ENCODE measurements around the gene OR2V1. TPM values are rescaled to one million over a fixed set of nuclear protein-coding genes. Genes with fewer than 3 reads are reported as not detected.
"Not testable (repeated sequence)": the region's sequence is repeated elsewhere in the genome, so short reads cannot be mapped to it uniquely, and the experiment has no call there.

The OR2V1 gene
- total RNA-seq, 4 donors from 2014 or later: not detected

DNA sequence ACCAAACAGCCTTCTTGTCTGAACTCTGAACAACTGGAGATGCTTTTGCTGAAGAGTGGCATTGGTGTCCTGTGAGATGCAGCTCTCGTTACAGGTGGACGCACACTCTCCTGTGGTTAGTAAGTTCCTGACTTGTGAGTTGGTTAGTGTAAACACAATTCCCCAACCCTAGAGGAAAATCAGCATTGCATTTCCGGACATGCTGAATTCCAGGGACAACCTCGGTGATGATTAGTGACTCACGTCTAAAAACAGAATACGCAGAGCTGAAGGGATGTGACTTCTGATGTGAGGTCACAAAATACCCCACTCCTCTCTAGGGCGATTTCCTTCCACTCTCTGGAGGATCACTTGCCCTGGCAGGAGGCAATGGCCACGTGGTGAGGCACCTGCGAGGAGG, 21.4 kb upstream of the OR2V1 start:
- no peak for ATAC-seq
- in situ Hi-C loops (cut with MboI; ENCODE audit: low sequenced_read_pairs in 4 of 4): loop anchor here in 1 of 4 donors (10.0 kb wide), 1 partner anchor 368 kb away; no protein-coding TSS in a partner anchor

GRCh38 chr5:181151146-181151545, 20.2 kb upstream of the OR2V1 start:
- H3K27ac ChIP-seq: no peak overlapping the region
- DNase-seq: no peak
- intact Hi-C loops (cut with DNase I; ENCODE audit: low total_unique reads) (loop anchor here (10.0 kb wide), 2 partner anchors 286 to 366 kb away; partner anchors contain the start of gene ZFP62), in situ Hi-C loops (cut with MboI; ENCODE audit: low sequenced_read_pairs in 4 of 4) (loop anchor here in 1 of 4 donors (10.0 kb wide), 1 partner anchor 366 kb away; no protein-coding TSS in a partner anchor)
- TF ChIP-seq, protein P1, sequence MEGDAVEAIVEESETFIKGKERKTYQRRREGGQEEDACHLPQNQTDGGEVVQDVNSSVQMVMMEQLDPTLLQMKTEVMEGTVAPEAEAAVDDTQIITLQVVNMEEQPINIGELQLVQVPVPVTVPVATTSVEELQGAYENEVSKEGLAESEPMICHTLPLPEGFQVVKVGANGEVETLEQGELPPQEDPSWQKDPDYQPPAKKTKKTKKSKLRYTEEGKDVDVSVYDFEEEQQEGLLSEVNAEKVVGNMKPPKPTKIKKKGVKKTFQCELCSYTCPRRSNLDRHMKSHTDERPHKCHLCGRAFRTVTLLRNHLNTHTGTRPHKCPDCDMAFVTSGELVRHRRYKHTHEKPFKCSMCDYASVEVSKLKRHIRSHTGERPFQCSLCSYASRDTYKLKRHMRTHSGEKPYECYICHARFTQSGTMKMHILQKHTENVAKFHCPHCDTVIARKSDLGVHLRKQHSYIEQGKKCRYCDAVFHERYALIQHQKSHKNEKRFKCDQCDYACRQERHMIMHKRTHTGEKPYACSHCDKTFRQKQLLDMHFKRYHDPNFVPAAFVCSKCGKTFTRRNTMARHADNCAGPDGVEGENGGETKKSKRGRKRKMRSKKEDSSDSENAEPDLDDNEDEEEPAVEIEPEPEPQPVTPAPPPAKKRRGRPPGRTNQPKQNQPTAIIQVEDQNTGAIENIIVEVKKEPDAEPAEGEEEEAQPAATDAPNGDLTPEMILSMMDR (IDR thresholded peaks at IDR 0.05 in 4 of 5, conservative IDR thresholded peaks at IDR 0.05 in 1 of 5): no peak
- no peak for TF ChIP-seq POLR2A (IDR thresholded peaks at IDR 0.05)
- no peaks in the 10 kb centered on the region for H3K9me3 ChIP-seq
- peaks cover 0 to 12% (median 4%) of the 10 kb centered on the region in 3 donors for H3K27me3 ChIP-seq
- no peak overlapping the region for H3K4me3 ChIP-seq
- ATAC-seq: no peak
- H3K36me3 ChIP-seq: no peaks in the 10 kb centered on the region
- H3K4me1 ChIP-seq: no peaks in the 10 kb centered on the region

More for the DNA sequence above, 21.4 kb upstream of the OR2V1 start:
- no peaks in the 10 kb centered on the region for H3K4me1 ChIP-seq
- H3K27ac ChIP-seq: no peak overlapping the region
- intact Hi-C loops (cut with DNase I; ENCODE audit: low total_unique reads): loop anchor here (10.0 kb wide), 2 partner anchors 288 to 368 kb away; partner anchors contain the start of gene ZFP62
- DNase-seq: no peak
- H3K27me3 ChIP-seq: peaks cover 0 to 12% (median 4%) of the 10 kb centered on the region in 3 donors
- no peaks in the 10 kb centered on the region for H3K36me3 ChIP-seq
- TF ChIP-seq, protein P1 (IDR thresholded peaks at IDR 0.05 in 4 of 5, conservative IDR thresholded peaks at IDR 0.05 in 1 of 5): no peak
- TF ChIP-seq POLR2A (IDR thresholded peaks at IDR 0.05): no peak
- no peaks in the 10 kb centered on the region for H3K9me3 ChIP-seq
- no peak overlapping the region for H3K4me3 ChIP-seq

DNA sequence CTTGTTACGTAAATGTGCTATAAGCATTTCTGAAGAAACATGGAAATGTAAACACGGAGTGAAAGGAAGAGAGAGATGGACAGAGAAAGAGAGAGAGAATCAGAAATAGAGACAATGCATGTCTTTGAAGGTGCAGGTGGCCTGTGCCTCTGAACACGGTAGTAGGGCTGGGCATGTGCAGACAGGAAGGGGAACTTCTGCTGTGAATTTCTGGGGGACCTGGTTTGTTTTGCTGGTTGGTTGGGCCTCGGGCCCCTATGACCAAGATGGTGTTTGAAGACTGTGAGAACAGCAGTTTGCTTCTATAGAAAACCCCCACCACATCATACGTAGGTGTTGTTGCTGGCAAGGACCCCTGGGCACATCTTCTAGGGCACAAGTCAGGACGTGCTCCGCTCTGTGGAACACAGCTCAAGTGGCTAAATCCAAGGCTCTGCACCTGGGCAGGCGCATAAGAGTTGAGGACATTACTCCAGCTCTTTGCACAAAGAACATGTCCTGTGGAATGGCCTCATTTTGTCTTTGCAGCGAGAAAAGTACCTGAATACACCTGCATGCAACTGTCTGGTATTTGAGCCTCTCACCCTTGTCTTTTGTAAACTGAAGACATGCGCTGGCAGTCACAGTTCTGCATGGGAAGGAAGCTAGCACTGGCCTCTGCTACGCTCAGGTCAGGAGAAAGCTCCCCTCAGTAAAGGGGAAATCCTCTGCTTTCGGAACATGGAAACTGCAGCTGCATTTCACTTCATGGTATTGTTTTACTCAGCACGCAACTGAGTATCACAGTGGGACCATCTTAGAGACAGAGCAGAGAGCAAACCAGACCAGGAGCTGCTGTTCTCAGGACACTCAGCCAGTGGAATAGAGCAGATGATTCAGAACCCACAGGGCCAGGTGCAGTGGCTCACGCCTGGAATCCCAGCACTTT, 19.1 kb upstream of the OR2V1 start:
- in situ Hi-C loops (cut with MboI; ENCODE audit: low sequenced_read_pairs in 4 of 4): loop anchor here in 1 of 4 donors (10.0 kb wide), 1 partner anchor 365 kb away; no protein-coding TSS in a partner anchor
- H3K9me3 ChIP-seq: no peaks in the 10 kb centered on the region

DNA sequence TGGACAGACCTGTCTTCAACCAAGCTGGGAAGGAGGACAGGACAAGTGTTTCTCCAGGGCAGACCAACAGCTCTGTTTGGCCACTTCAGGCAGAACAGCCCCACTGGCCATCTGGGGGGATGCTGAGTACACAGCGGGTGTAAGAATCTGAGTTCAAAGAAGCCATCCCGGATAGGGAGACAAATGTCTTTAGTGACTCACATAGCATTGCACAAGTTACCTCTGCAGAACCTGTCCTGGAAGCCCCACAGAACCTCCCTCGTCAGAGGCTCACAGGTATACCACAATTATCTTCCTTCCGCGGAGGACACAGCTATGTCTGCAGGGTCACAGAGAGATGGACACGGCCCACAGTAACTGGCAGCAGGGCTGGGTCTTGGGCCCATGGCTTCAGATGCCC, 18.4 kb upstream of the OR2V1 start:
- Histone ChIP-seq H3K4me1 (no peaks in the 10 kb centered on the region), H3K4me3 (no peak overlapping the region), H3K27me3 (peaks cover 0 to 12% (median 9%) of the 10 kb centered on the region in 3 donors), H3K27ac (no peak overlapping the region), H3K36me3 (no peaks in the 10 kb centered on the region), H3K9me3 (no peaks in the 10 kb centered on the region)
- TF ChIP-seq, protein P1 (IDR thresholded peaks at IDR 0.05 in 4 of 5, conservative IDR thresholded peaks at IDR 0.05 in 1 of 5): no peak
- no peak for TF ChIP-seq POLR2A (IDR thresholded peaks at IDR 0.05)
- intact Hi-C loops (cut with DNase I; ENCODE audit: low total_unique reads): no loop called here
- ATAC-seq (no peak), DNase-seq (no peak)
- in situ Hi-C loops (cut with MboI; ENCODE audit: low sequenced_read_pairs in 4 of 4): no loop called here

More for the DNA sequence above, 19.1 kb upstream of the OR2V1 start:
- intact Hi-C loops (cut with DNase I; ENCODE audit: low total_unique reads): loop anchor here (10.0 kb wide), 2 partner anchors 285 to 365 kb away; partner anchors contain the start of gene ZFP62
- H3K36me3 ChIP-seq: no peaks in the 10 kb centered on the region
- no peak for ATAC-seq
- H3K4me3 ChIP-seq: no peak overlapping the region
- no peak overlapping the region for H3K27ac ChIP-seq
- H3K27me3 ChIP-seq: peaks cover 0 to 12% (median 9%) of the 10 kb centered on the region in 3 donors
- no peaks in the 10 kb centered on the region for H3K4me1 ChIP-seq
- TF ChIP-seq, protein P1 (IDR thresholded peaks at IDR 0.05 in 4 of 5, conservative IDR thresholded peaks at IDR 0.05 in 1 of 5): no peak
- no peak for TF ChIP-seq POLR2A (IDR thresholded peaks at IDR 0.05)
- DNase-seq: no peak

DNA sequence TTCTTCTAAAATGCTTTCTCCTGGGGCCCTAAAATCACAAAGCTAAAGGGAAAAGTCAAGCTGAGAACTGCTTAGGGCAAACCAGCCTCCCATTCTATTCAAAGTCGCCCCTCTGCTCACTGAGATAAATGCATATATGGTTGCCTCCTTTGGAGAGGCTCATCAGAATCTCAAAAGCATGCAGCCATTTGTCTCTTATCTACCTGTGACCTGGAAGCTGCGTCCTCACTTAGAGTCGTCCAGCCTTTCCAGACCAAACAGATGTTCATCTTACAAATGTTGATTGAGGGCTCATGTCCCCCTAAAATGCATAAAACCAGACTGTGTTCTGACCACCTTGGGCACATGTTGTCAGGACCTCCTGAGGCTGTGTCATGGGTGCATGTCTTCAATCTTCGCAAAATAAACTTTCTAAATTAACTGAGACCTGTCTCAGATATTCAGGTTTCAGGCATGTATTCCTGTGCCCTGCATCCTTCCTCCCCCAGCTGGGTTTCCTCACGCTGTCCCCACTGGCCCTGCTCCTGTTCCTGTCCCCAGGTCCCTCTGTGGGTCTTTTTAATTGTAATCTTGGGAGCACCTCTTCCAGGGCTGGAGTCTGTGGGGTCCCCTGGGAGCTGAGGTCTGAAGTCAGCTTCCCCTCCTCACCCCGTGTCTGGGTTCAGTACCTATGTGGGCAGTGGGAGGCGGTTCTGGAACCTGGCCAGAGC, 16.1 kb upstream of the OR2V1 start, which contains the start of gene OR2V2:
Gene OR2V2 (plus strand): TSS at position 660 of the 710 bp plus-strand sequence. CDS start 7,357 bp downstream, outside the sequence.
- H3K4me1 ChIP-seq; H3K36me3 ChIP-seq; DNase-seq; ATAC-seq; H3K9me3 ChIP-seq; H3K27ac ChIP-seq; in situ Hi-C loops (cut with MboI; ENCODE audit: low sequenced_read_pairs in 4 of 4); intact Hi-C loops (cut with DNase I; ENCODE audit: low total_unique reads); H3K4me3 ChIP-seq: not testable (repeated sequence)
- peaks cover 0 to 20% (median 9%) of the 10 kb centered on the region in 3 donors for H3K27me3 ChIP-seq
